Left renal cortex interstitium (tissue), 4 donors: ENCODE data around the gene TNK1. TPM values are rescaled to one million over a fixed set of nuclear protein-coding genes. Genes with fewer than 3 reads are reported as not detected.
"Not testable (repeated sequence)": the region's sequence is repeated elsewhere in the genome, so short reads cannot be mapped to it uniquely, and the experiment has no call there.

Experiments used
- DNase-seq, 4 donors: peaks; one replicate each; pipeline ENCODE4 v3.0.0-alpha.2; 2013; ENCODE audit warnings: low read depth in 4 of 4, low spot score in 2 of 4, missing footprints in 1 of 4
- polyA plus RNA-seq, 4 donors: library from polyadenylated mRNA; unstranded; fragments of 120-200 nt; gene quantifications; one replicate each; pipeline ENCODE4 v1.2.1, GENCODE V29; 2013; ENCODE audit not compliant: insufficient read length in 4 of 4

Gene TNK1
- polyA plus RNA-seq, 4 donors = 3.1 to 7.9 (median 5.7) TPM

GRCh38 chr17:7354262-7354843 lies 26.5 kb upstream of the TNK1 start:
- DNase-seq = no peak

- no peak for DNase-seq
Measured at GRCh38 chr17:7355053-7355452, 25.8 kb upstream of the TNK1 start, which contains the start of gene TMEM95. TMEM95 (plus strand) TSS chr17:7355156; CDS start chr17:7355205, 49 bp downstream.

GRCh38 chr17:7355573-7355972 lies 25.3 kb upstream of the TNK1 start:
- no peak for DNase-seq

- DNase-seq = peak in 1 of 4 donors; percentile 46
Measured at GRCh38 chr17:7356072-7356549, 24.8 kb upstream of the TNK1 start.

GRCh38 chr17:7356756-7357155 lies 24.1 kb upstream of the TNK1 start:
- DNase-seq = no peak

GRCh38 chr17:7357381-7357780 lies 23.5 kb upstream of the TNK1 start:
- no peak for DNase-seq

- DNase-seq = no peak
Measured at GRCh38 chr17:7361906-7362305, 19.0 kb upstream of the TNK1 start.

GRCh38 chr17:7363311-7363710 lies 17.6 kb upstream of the TNK1 start:
- no peak for DNase-seq

- DNase-seq = not testable (repeated sequence)
Measured at GRCh38 chr17:7365963-7366362, 14.9 kb upstream of the TNK1 start.

- DNase-seq = no peak
Measured at GRCh38 chr17:7367083-7367482, 13.8 kb upstream of the TNK1 start.

- no peak for DNase-seq
Measured at GRCh38 chr17:7367918-7368598, 12.8 kb upstream of the TNK1 start.

GRCh38 chr17:7368599-7368994 lies 12.3 kb upstream of the TNK1 start:
- not testable (repeated sequence) for DNase-seq

GRCh38 chr17:7369825-7370224 lies 11.1 kb upstream of the TNK1 start:
- no peak for DNase-seq

- no peak for DNase-seq
Measured at GRCh38 chr17:7370853-7371252, 10.0 kb upstream of the TNK1 start.

- DNase-seq = no peak
Measured at GRCh38 chr17:7374353-7374752, 6.5 kb upstream of the TNK1 start.

GRCh38 chr17:7379134-7379533 lies 1.8 kb upstream of the TNK1 start:
- DNase-seq = no peak

GRCh38 chr17:7380321-7380720 lies 568 bp upstream of the TNK1 start:
- no peak for DNase-seq

GRCh38 chr17:7382901-7383300 lies 2.0 kb downstream of the TNK1 start:
- DNase-seq = no peak

GRCh38 chr17:7383371-7383741 lies 2.5 kb downstream of the TNK1 start:
- DNase-seq = no peak

GRCh38 chr17:7383742-7384488 lies 3.0 kb downstream of the TNK1 start:
- no peak for DNase-seq

- DNase-seq = no peak
Measured at GRCh38 chr17:7384489-7385081, 3.7 kb downstream of the TNK1 start.
